CD14-positive monocyte (primary cell): ENCODE measurements around the gene TOR4A. TPM values are rescaled to one million over a fixed set of nuclear protein-coding genes. Genes with fewer than 3 reads are reported as not detected.

Experiments
- DNase-seq, 3 donors: peaks; one replicate each; pipeline ENCODE4 v3.0.0-alpha.2; 2011 to 2022
- H2AFZ ChIP-seq: 2 replicates; pipeline ENCODE4 v1.6.0; 2012; ENCODE audit warnings: mild to moderate bottlenecking, low read depth, low read length, inconsistent platforms; ENCODE audit not compliant: insufficient read depth, poor library complexity, severe bottlenecking
- H3K27ac ChIP-seq, 2 donors: 1 replicate in 1 of 2; 2 replicates in 1 of 2; pipeline ENCODE4 v1.5.1; 2012 to 2013; ENCODE audit warnings: low read length in 2 of 2, control low read depth in 1 of 2, inconsistent platforms in 1 of 2, low read depth in 1 of 2, mild to moderate bottlenecking in 1 of 2
- H3K27me3 ChIP-seq, 2 donors: one replicate each; pipeline versions ENCODE4 v1.6.0 to v1.6.1; 2011 to 2013; ENCODE audit warnings: low read length in 2 of 2; ENCODE audit not compliant: control insufficient read depth in 2 of 2, insufficient read depth in 2 of 2
- H3K36me3 ChIP-seq, 2 donors: replicated peaks in 1 of 2; 1 replicate in 1 of 2; 2 replicates in 1 of 2; pipeline versions ENCODE4 v1.5.1 to v1.6.1; 2012 to 2013; ENCODE audit warnings: low read length in 2 of 2, control low read depth in 1 of 2, inconsistent platforms in 1 of 2, mild to moderate bottlenecking in 1 of 2; ENCODE audit not compliant: insufficient read depth in 2 of 2, control insufficient read depth in 1 of 2
- H3K4me1 ChIP-seq, 2 donors: 1 replicate in 1 of 2; 2 replicates in 1 of 2; pipeline versions ENCODE4 v1.5.1 to v1.6.1; 2012 to 2013; ENCODE audit warnings: low read length in 2 of 2, control low read depth in 1 of 2, inconsistent platforms in 1 of 2, mild to moderate bottlenecking in 1 of 2, moderate library complexity in 1 of 2; ENCODE audit not compliant: insufficient read depth in 2 of 2, control insufficient read depth in 1 of 2
- H3K4me2 ChIP-seq: replicated peaks from 2 replicates; pipeline ENCODE3; 2012; ENCODE audit warnings: low read length, moderate library complexity, mild to moderate bottlenecking; ENCODE audit not compliant: poor library complexity, severe bottlenecking; ENCODE audit errors: extremely low read depth
- H3K4me3 ChIP-seq, 3 experiments: fragments of 200-600 bp in 1 of 3; sonication (generic) in 1 of 3; replicated peaks in 1 of 3; 1 replicate in 2 of 3; 2 replicates in 1 of 3; pipeline ENCODE4 v1.5.1; 2011 to 2013; ENCODE audit warnings: low read length in 3 of 3, mild to moderate bottlenecking in 3 of 3, control low read depth in 2 of 3, low read depth in 2 of 3, inconsistent platforms in 1 of 3, moderate library complexity in 1 of 3
- H3K79me2 ChIP-seq: 2 replicates; pipeline ENCODE4 v1.6.0; 2012; ENCODE audit warnings: mild to moderate bottlenecking, control low read depth, inconsistent platforms, low read length, moderate library complexity; ENCODE audit not compliant: insufficient read depth
- H3K9ac ChIP-seq: 2 replicates; pipeline ENCODE4 v1.6.0; 2017; ENCODE audit warnings: low read length, mild to moderate bottlenecking; ENCODE audit not compliant: insufficient read depth, poor library complexity, severe bottlenecking
- H3K9me3 ChIP-seq, 2 donors: replicated peaks in 1 of 2; 1 replicate in 1 of 2; 2 replicates in 1 of 2; pipeline versions ENCODE4 v1.5.1 to v1.6.1; 2012 to 2013; ENCODE audit warnings: low read length in 2 of 2, control low read depth in 1 of 2; ENCODE audit not compliant: control insufficient read depth in 1 of 2, insufficient read depth in 1 of 2
- H4K20me1 ChIP-seq: 2 replicates; pipeline ENCODE4 v1.6.0; 2012; ENCODE audit warnings: mild to moderate bottlenecking, low read length, control low read depth, moderate library complexity; ENCODE audit not compliant: insufficient read depth
- H3K27ac Mint-ChIP-seq, 7 donors: one replicate each; pipeline ENCODE4 v1.8.0; 2020; ENCODE audit warnings: mild to moderate bottlenecking in 7 of 7, mixed read lengths in 7 of 7, moderate library complexity in 6 of 7, inconsistent platforms in 2 of 7
- H3K27me3 Mint-ChIP-seq, 3 donors: one replicate each; pipeline ENCODE4 v1.8.0; 2021 to 2022; ENCODE audit warnings: low read depth in 3 of 3, mild to moderate bottlenecking in 3 of 3, mixed read lengths in 3 of 3, moderate library complexity in 3 of 3, inconsistent platforms in 1 of 3
- H3K36me3 Mint-ChIP-seq, 2 donors: one replicate each; pipeline ENCODE4 v1.8.0; 2020; ENCODE audit warnings: mixed read lengths in 2 of 2, inconsistent platforms in 1 of 2, mild to moderate bottlenecking in 1 of 2
- H3K4me1 Mint-ChIP-seq: one replicate; pipeline ENCODE4 v1.8.0; 2020; ENCODE audit warnings: mild to moderate bottlenecking, mixed read lengths
- H3K4me3 Mint-ChIP-seq, 2 donors: one replicate each; pipeline ENCODE4 v1.8.0; 2020; ENCODE audit warnings: mild to moderate bottlenecking in 2 of 2, mixed read lengths in 2 of 2, moderate library complexity in 1 of 2
- H3K9me3 Mint-ChIP-seq, 7 donors: one replicate each; pipeline ENCODE4 v1.8.0; 2020 to 2022; ENCODE audit warnings: mixed read lengths in 7 of 7, mild to moderate bottlenecking in 6 of 7, moderate library complexity in 6 of 7, inconsistent platforms in 2 of 7
- WGBS: methylation state at CpG from one replicate; pipeline ENCODE4 v1.1.5; 2013; ENCODE audit warnings: missing lambda C conversion rate; ENCODE audit not compliant: insufficient coverage; 5-methylcytosine and 5-hydroxymethylcytosine counted together
- intact Hi-C, 2 donors: fragments of 100-400 bp; cut with micrococcal nuclease; formaldehyde crosslinking; loops; one replicate each; pipeline versions ENCODE4 v1.15.0 to v1.15.1; 2023
- polyA plus RNA-seq, 3 donors: library from polyadenylated mRNA; depleted of rRNA in 1 of 3; unstranded in 2 of 3; stranded (reverse) in 1 of 3; fragments of 300-500 nt in 2 of 3; fragments of >200 nt in 1 of 3; fragmentation: Illumina TruSeq in 2 of 3; gene quantifications; 1 replicate in 2 of 3; 2 replicates in 1 of 3; pipeline ENCODE4 v1.2.3, GENCODE V29; 2012 to 2021
- TF ChIP-seq, protein P1 (sequence below): fragments of 200-600 bp; IDR thresholded peaks from one replicate; pipeline ENCODE4 v1.8.0; 2022; ENCODE audit warnings: antibody characterized with exemption, mild to moderate bottlenecking

TOR4A gene
- polyA plus RNA-seq, 3 donors, result 13.7 to 17.6 (median 15.4) TPM

GRCh38 chr9:137311171-137311985 lies 33.9 kb downstream of the TOR4A start:
- TF ChIP-seq, protein P1, sequence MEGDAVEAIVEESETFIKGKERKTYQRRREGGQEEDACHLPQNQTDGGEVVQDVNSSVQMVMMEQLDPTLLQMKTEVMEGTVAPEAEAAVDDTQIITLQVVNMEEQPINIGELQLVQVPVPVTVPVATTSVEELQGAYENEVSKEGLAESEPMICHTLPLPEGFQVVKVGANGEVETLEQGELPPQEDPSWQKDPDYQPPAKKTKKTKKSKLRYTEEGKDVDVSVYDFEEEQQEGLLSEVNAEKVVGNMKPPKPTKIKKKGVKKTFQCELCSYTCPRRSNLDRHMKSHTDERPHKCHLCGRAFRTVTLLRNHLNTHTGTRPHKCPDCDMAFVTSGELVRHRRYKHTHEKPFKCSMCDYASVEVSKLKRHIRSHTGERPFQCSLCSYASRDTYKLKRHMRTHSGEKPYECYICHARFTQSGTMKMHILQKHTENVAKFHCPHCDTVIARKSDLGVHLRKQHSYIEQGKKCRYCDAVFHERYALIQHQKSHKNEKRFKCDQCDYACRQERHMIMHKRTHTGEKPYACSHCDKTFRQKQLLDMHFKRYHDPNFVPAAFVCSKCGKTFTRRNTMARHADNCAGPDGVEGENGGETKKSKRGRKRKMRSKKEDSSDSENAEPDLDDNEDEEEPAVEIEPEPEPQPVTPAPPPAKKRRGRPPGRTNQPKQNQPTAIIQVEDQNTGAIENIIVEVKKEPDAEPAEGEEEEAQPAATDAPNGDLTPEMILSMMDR, result no peak
- H3K9ac ChIP-seq, result no peak overlapping the region

GRCh38 chr9:137311986-137312851 lies 34.7 kb downstream of the TOR4A start:
- Mint-ChIP-seq H3K4me1 (peaks cover 5% of the 10 kb centered on the region), H3K9me3 (peaks cover 0 to 3% (median 0%) of the 10 kb centered on the region in 7 donors), H3K27me3 (peaks cover 15 to 37% (median 18%) of the 10 kb centered on the region in 3 donors), H3K36me3 (no peaks in the 10 kb centered on the region), H3K27ac (no peak overlapping the region), H3K4me3 (no peak overlapping the region)
- no peak for DNase-seq
- peaks cover 0 to 30% of the 10 kb centered on the region in 2 donors for H3K27me3 ChIP-seq
- intact Hi-C loops, result no loop called here
- WGBS, result 93% methylated on average over 21 of the region's 28 CpGs
- no peaks in the 10 kb centered on the region for H4K20me1 ChIP-seq
- TF ChIP-seq, protein P1, result no peak
- no peak overlapping the region for H3K4me3 ChIP-seq
- H3K36me3 ChIP-seq, result no peaks in the 10 kb centered on the region
- peaks cover 9 to 13% of the 10 kb centered on the region in 2 donors for H3K4me1 ChIP-seq
- H3K79me2 ChIP-seq, result no peaks in the 10 kb centered on the region
- H3K4me2 ChIP-seq, result no peak overlapping the region
- no peak overlapping the region for H3K9ac ChIP-seq
- peaks cover 0 to under 1% of the 10 kb centered on the region in 2 donors for H3K9me3 ChIP-seq
- no peak overlapping the region for H2AFZ ChIP-seq
- H3K27ac ChIP-seq, result no peak overlapping the region

More at GRCh38 chr9:137311171-137311985, 33.9 kb downstream of the TOR4A start:
- peak in 1 of 3 donors; percentile 18 for DNase-seq
- no peak overlapping the region for H3K27ac ChIP-seq
- no peaks in the 10 kb centered on the region for H3K79me2 ChIP-seq
- no peak overlapping the region for H3K4me2 ChIP-seq
- H2AFZ ChIP-seq, result no peak overlapping the region
- peaks cover 14 to 16% of the 10 kb centered on the region in 2 donors for H3K4me1 ChIP-seq
- H3K36me3 ChIP-seq, result no peaks in the 10 kb centered on the region
- peaks cover 9% of the 10 kb centered on the region for H3K4me1 Mint-ChIP-seq
- peaks cover 4 to 31% of the 10 kb centered on the region in 2 donors for H3K27me3 ChIP-seq
- H3K27me3 Mint-ChIP-seq, result peaks cover 20 to 37% (median 26%) of the 10 kb centered on the region in 3 donors
- peaks cover 0 to 5% (median 1%) of the 10 kb centered on the region in 7 donors for H3K9me3 Mint-ChIP-seq
- WGBS, result 84% methylated on average over 18 of the region's 27 CpGs
- H3K36me3 Mint-ChIP-seq, result no peaks in the 10 kb centered on the region
- H3K27ac Mint-ChIP-seq, result no peak overlapping the region
- peaks cover 0 to 3% of the 10 kb centered on the region in 2 donors for H3K9me3 ChIP-seq
- intact Hi-C loops, result no loop called here
- no peak overlapping the region for H3K4me3 Mint-ChIP-seq
- H3K4me3 ChIP-seq, result no peak overlapping the region
- no peaks in the 10 kb centered on the region for H4K20me1 ChIP-seq
